GM12872 (cell line): Measurements from ENCODE around the gene ORAI3.
A peak's percentile ranks its signal among the peaks of the same experiment; 100 is the strongest.

Experiments used
- TF ChIP-seq, protein P1 (sequence below): IDR thresholded peaks from 3 replicates; pipeline ENCODE4 v1.5.1; 2011; ENCODE audit warnings: low read depth, mild to moderate bottlenecking, low read length, moderate library complexity; ENCODE audit not compliant: insufficient read depth

Gene ORAI3

DNA sequence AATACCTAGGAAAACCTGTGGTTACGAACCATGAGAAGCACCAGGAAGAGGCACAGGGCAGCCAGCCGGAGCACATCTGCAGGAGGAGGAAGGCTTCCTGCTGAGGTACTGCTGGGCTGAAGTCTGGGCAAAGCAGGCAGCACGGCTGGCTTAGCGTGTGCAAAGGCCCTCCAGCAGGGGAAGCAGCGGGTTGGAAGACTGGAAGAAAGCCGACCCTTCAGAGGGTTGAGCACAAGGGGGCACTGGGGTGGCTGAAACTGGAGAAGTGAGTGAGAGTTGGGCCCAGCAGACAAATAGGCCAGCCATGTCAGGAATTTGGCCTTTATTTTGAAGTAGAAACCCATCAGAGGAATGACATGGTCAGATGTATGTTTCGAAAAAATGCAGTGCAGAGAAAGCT is 24.0 kb downstream of the ORAI3 start:
- TF ChIP-seq, protein P1, sequence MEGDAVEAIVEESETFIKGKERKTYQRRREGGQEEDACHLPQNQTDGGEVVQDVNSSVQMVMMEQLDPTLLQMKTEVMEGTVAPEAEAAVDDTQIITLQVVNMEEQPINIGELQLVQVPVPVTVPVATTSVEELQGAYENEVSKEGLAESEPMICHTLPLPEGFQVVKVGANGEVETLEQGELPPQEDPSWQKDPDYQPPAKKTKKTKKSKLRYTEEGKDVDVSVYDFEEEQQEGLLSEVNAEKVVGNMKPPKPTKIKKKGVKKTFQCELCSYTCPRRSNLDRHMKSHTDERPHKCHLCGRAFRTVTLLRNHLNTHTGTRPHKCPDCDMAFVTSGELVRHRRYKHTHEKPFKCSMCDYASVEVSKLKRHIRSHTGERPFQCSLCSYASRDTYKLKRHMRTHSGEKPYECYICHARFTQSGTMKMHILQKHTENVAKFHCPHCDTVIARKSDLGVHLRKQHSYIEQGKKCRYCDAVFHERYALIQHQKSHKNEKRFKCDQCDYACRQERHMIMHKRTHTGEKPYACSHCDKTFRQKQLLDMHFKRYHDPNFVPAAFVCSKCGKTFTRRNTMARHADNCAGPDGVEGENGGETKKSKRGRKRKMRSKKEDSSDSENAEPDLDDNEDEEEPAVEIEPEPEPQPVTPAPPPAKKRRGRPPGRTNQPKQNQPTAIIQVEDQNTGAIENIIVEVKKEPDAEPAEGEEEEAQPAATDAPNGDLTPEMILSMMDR = 0 out of 3 replicates have a peak, but pooled peaks have one; percentile 22

DNA sequence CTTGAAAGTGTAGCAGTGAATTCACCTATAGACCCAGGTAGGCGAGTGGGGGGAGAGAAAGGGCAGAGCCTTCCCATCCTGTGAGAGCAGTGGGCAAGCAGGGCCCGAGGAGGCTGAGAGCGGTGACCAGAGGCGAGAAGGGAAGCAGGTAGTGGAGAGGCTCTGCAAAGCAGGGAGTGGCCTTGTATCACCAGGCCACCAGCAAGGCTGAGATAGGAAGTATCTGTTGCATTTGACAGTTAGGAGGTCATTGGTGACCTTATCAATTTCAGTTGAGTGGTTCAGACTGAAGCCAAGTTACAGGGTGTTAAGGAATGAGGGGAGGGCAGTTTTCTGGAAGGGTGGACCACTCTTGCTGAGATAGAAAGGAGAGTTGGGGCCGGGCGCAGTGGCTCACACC is 25.5 kb downstream of the ORAI3 start:
- TF ChIP-seq, protein P1 = no peak

DNA sequence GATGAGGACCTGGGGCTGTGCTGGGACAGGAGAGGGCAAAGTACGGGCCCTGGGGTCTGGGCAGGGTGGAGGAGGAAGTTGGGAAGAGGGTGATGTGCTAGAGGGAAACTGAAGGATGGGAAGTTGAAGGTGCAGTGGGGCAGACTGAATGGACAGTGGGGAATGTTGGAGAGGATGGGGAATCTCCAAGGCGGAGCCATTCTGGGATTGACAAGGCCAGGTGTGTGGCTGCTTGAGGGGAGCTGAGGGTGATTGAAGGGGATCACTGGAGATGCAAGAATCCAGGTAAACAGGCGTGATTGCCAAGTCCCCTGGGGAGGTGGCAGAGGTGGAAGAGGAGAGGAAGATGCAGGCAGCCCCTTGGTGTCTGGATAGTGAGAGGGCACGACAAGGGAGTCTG is 27.6 kb downstream of the ORAI3 start:
- TF ChIP-seq, protein P1 = no peak

DNA sequence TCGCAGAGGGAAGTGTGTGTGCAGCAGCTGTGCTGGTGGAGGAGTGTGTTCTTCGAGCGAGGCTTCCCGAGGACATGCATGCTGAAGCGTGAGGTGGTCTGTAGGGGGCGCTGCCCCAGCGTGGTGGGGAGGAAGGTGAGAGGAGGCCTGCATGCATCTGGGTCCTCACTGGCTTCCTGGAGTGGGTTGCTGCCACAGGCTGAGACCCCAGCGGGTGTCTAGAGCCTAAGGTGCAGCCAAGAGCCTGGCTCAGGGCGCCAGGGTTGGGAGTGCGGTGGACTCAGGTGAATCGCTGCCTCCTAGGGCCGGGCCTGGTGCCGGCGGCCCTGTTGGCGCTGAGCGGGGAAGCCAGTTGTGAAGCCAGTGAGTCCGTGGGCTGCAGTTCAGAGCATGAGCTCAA is 28.6 kb downstream of the ORAI3 start:
- TF ChIP-seq, protein P1 = peak; percentile 47; the same call in 2 of the 3 replicates

DNA sequence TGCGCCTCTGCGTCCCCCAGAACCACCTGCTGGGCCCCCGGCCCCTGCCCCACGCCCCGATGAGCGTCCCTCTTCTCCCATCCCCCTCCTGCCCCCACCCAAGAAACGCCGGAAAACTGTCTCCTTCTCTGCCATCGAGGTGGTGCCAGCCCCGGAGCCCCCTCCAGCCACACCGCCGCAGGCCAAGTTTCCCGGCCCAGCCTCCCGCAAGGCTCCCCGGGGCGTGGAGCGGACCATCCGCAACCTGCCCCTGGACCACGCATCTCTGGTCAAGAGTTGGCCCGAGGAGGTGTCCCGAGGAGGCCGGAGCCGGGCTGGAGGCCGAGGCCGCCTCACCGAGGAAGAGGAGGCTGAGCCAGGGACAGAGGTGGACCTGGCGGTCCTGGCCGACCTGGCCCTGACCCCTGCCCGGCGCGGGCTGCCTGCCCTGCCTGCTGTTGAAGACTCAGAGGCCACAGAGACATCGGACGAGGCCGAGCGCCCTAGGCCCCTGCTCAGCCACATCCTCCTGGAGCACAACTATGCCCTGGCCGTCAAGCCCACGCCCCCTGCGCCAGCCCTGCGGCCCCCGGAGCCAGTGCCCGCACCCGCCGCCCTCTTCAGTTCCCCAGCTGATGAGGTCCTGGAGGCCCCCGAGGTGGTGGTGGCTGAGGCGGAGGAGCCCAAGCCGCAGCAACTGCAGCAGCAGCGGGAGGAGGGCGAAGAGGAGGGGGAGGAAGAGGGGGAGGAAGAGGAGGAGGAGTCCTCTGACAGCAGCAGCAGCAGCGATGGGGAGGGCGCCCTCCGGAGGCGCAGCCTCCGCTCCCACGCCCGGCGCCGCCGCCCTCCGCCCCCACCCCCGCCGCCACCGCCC is 30.5 kb downstream of the ORAI3 start:
- TF ChIP-seq, protein P1 = no peak

DNA sequence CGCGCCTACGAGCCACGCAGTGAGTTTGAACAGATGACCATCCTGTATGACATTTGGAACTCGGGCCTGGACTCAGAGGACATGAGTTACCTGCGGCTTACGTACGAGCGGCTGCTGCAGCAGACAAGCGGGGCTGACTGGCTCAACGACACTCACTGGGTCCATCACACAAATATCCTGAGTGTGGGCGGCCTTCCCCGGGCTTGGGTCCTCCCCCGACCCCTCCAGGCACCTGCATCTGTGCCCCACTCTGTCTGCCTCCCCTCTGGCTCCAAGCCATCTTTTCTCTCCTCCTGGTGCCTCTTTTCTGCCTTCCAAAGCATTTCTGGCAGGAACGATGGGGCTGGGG is 31.1 kb downstream of the ORAI3 start:
- TF ChIP-seq, protein P1 = no peak

DNA sequence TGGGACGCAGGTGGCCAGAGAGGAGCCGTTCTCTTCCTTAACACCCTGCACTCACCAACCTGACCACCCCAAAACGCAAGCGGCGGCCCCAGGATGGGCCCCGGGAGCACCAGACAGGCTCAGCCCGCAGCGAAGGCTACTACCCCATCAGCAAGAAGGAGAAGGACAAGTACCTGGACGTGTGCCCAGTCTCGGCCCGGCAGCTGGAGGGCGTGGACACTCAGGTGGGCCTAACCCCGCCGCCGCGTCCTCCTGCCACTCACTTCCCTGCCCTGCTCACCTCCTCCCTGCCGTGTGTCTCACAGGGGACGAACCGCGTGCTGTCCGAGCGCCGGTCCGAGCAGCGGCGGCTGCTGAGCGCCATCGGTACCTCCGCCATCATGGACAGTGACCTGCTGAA is 31.6 kb downstream of the ORAI3 start:
- TF ChIP-seq, protein P1 = no peak

DNA sequence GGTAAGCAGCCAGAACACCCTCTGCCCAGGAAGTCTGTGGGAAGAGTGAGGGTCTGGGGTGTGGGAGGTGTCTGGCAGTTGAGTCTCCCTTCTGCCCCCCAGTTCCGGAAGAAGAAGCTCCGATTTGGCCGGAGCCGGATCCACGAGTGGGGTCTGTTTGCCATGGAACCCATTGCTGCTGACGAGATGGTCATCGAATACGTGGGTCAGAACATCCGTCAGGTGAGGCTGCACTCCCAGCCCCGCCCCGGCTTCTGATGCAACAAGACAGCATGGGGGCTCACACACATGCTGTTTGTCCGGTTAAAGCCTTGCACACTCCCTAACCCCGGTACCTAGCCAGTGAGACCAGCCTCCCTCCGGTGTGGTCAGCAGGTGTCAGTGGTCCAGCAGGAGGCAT is 32.1 kb downstream of the ORAI3 start:
- TF ChIP-seq, protein P1 = no peak
